ENCODE data around the gene PCNA.
"Not testable (repeated sequence)": the region's sequence is repeated elsewhere in the genome, so short reads cannot be mapped to it uniquely, and the experiment has no call there.

DNA sequence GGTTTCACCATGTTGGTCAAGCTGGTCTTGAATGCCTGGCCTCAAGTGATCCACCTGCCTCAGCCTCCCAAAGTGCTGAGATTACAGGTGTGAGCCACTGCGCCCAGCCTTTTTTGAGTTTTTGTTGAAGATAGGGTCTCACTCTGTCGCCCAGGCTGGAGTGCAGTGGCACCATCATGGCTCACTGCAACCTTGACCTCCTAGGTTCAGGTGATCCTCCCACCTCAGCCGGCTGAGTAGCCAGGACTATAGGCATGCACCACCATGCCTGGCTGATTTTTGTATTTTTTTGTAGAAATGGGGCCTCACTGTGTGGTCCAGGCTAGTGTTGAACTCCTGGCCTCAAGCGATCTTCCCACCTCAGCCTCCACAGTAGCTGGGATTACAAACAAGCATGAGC, 47.8 kb downstream of the PCNA start:
- TF ChIP-seq, protein P1, sequence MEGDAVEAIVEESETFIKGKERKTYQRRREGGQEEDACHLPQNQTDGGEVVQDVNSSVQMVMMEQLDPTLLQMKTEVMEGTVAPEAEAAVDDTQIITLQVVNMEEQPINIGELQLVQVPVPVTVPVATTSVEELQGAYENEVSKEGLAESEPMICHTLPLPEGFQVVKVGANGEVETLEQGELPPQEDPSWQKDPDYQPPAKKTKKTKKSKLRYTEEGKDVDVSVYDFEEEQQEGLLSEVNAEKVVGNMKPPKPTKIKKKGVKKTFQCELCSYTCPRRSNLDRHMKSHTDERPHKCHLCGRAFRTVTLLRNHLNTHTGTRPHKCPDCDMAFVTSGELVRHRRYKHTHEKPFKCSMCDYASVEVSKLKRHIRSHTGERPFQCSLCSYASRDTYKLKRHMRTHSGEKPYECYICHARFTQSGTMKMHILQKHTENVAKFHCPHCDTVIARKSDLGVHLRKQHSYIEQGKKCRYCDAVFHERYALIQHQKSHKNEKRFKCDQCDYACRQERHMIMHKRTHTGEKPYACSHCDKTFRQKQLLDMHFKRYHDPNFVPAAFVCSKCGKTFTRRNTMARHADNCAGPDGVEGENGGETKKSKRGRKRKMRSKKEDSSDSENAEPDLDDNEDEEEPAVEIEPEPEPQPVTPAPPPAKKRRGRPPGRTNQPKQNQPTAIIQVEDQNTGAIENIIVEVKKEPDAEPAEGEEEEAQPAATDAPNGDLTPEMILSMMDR (IDR thresholded peaks at IDR 0.05; ENCODE audit: insufficient read depth, low read length, poor library complexity, severe bottlenecking) = not testable (repeated sequence)
- TF ChIP-seq EZH2phosphoT487 (conservative IDR thresholded peaks at IDR 0.05; ENCODE audit: low read length) = not testable (repeated sequence)
